ENCODE data around the gene CAMK1D. TPM values are rescaled to one million over a fixed set of nuclear protein-coding genes. Genes with fewer than 3 reads are reported as not detected.

The CAMK1D gene
- total RNA-seq, 1 experiment from 2014 or later = 11.0 TPM

DNA sequence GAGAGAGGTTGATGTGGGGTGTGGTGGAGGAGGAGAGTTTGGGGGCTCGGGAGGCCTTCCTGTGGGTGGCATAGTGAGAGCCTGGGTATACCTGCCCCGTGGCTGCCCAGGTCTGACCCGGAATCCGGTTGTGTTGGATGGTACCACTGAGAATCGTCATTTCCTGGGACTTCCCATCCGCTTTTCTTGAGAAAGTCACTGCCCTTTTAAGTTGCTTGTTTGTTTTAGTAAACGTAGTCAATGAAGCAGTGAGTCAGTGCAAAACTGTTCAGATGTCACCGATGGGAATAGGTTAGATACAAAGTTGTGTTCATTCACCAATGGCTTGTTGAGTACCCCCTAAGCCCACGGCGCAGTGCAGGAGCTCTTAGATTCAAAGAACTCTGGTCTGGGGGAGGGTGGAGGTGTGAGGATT is 285.8 kb downstream of the CAMK1D start:
- in situ Hi-C loops (cut with HindIII; ENCODE audit: low pct_unique_long_range_greater_than_20kb, low sequenced_read_pairs) = no loop called here
- DNase-seq (ENCODE audit: low read depth) = peak; percentile 74

DNA sequence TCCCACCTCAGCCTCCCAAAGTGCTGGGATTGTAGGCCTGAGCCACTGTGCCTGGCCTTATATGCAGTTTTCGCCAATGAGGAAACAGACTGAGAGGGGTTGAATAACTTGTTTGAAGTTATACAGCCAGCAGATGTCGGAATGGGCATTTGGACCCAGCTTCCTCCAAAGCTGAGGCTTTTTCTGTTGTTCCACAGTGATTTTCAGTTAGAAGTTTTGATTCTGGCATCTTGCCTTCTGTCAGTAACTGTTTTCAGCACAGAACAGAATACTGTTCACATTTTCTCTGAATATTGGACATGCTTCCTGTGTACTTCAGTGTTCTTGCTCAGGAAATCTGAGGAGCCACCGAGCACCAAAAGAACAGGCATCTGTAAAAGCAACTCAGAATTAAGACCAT is 287.2 kb downstream of the CAMK1D start:
- no peak for DNase-seq (ENCODE audit: low read depth)
- in situ Hi-C loops (cut with HindIII; ENCODE audit: low pct_unique_long_range_greater_than_20kb, low sequenced_read_pairs) = no loop called here

DNA sequence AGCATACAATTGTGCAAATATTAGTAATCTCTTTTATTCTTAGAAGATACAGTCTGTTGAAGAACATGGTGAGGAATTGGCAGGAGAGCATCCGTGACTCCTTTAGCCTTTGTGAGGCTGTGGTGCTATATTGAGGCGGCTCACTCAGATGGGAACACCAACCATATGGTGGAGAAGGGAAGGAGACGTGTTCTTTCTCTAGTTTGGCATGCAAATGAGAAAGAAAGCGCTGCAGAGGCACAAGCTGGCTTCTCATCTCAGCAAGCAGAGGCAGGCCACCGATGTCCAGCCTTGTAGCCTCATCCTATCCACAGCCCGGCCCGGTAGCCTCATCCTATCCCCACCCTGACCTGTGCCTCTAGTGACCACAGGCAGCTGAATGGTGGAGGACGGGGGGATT is 288.3 kb downstream of the CAMK1D start:
- DNase-seq (ENCODE audit: low read depth) = no peak
- in situ Hi-C loops (cut with HindIII; ENCODE audit: low pct_unique_long_range_greater_than_20kb, low sequenced_read_pairs) = no loop called here

DNA sequence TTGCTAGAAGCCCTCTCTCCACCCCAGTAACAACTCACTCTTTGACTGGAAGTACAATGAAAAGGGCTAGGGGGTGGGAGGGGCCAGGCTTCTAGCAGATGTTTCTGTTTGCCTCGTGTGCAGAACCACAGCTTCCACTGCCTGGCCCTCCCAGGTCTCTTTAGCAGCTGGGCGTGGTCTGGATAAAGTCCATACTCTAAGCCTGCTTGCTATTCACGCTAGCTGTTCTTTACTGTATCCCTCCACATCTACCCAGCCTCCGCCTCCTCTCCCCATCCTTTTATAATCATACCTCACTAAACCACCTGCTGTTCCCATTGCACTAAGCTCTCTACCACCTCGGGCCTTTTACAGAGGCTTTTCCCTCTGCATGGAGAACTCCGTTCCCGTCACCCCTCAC is 288.8 kb downstream of the CAMK1D start:
- DNase-seq (ENCODE audit: low read depth) = peak; percentile 30
- in situ Hi-C loops (cut with HindIII; ENCODE audit: low pct_unique_long_range_greater_than_20kb, low sequenced_read_pairs) = no loop called here

DNA sequence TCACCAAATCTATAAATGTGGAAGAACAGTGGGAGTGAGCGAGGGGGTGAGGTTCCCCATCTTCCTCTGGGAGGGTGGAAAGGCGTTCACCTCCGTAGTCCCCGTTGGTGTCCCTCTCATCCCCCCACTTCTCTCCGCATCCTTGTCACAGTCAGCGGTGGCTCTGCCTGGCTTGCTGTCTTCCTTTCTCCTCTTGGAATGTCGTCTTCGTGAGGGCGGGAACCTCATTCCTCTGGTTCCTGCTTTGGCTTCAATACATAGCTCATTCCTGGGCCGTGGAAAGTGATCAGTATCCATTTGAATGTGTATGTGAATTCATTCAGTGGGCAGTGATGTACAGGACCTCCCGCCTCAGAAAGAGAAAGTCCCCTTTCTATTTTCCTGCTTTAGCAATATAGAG is 289.4 kb downstream of the CAMK1D start:
- DNase-seq (ENCODE audit: low read depth) = no peak
- in situ Hi-C loops (cut with HindIII; ENCODE audit: low pct_unique_long_range_greater_than_20kb, low sequenced_read_pairs) = no loop called here

DNA sequence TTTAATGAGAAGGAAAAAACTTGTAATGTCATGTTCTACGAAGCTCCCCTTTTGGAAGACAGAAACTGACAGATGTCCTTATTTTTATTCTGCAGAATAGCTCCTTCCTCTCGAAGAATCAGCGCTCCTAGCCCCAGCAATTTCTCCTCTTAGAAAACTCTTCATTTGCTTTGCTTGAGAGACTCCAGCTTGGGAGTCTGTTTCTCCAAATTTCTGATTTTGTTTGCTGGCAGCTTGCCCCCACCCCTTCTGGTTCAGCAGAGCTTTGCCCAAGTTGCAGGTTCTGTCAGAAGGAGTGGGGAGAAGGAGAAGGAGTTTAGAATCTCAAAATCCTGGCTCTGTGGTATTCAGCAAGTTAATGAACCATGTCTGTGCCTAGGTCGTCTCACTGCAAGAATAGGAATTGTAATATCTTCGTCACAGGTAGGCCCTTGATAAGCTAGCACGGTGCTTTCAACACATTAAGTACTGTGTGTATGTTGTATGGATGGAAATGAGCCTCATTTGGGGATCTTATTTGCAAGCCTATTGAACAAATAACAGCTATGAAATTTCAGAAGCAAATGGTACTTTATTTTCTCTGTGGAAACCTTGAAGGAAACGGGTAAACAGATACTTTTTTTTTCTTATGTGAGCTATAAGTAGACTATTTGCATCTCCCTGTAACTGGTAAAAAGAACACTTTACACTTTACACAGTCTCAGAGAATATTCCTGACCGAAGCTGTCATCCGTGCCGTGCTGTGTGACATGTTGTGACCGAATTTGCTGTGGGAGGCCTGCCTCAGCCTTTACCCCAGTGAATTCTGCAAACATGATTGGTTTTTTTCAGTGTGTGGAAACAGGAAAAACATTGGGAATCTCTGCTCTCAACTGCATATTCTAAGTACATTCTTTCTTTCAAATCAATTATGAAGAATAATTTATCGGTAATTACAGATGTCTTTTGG is 290.9 kb downstream of the CAMK1D start:
- in situ Hi-C loops (cut with HindIII; ENCODE audit: low pct_unique_long_range_greater_than_20kb, low sequenced_read_pairs) = no loop called here
- no peak for DNase-seq (ENCODE audit: low read depth)

DNA sequence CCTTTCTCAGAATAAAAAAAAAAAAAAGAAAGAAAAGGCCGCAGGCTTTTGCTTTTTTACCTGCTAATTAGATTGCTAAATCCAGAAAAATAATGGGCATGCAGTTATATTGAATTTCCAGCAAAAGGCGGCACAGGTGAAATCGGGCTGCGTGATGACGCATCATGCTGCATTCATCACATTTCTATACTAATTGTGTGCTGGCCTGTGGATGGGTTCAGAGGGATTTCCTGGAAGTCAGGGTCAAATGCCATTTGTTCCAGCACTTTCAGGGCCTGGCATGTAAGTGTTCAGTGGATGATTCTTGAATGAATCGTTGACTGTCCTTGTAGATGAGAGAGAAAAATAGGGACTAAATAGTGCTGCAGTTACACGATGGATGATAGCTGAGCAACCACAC is 292.7 kb downstream of the CAMK1D start:
- in situ Hi-C loops (cut with HindIII; ENCODE audit: low pct_unique_long_range_greater_than_20kb, low sequenced_read_pairs) = no loop called here

DNA sequence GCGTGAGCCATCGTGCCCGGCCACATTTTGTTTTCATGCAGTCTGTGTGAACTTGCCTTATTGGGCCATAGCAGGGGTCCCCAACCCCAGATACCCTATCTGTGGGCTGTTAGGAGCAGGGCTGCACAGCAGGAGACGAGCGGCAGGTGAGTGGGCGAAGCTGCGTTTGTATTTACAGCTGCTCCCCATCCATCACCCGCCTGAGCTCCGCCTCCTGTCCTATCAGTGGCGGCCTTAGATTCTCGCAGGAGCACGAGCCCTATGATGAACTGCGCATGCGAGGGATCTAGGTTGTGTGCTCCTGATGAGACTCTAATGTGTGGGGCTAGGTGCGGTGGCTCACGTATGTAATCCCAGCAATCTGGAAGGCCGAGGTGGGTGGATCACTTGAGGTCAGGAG is 293.9 kb downstream of the CAMK1D start:
- in situ Hi-C loops (cut with HindIII; ENCODE audit: low pct_unique_long_range_greater_than_20kb, low sequenced_read_pairs) = no loop called here
- no peak for DNase-seq (ENCODE audit: low read depth)

More for the DNA sequence above, 292.7 kb downstream of the CAMK1D start:
- no peak for DNase-seq (ENCODE audit: low read depth)

DNA sequence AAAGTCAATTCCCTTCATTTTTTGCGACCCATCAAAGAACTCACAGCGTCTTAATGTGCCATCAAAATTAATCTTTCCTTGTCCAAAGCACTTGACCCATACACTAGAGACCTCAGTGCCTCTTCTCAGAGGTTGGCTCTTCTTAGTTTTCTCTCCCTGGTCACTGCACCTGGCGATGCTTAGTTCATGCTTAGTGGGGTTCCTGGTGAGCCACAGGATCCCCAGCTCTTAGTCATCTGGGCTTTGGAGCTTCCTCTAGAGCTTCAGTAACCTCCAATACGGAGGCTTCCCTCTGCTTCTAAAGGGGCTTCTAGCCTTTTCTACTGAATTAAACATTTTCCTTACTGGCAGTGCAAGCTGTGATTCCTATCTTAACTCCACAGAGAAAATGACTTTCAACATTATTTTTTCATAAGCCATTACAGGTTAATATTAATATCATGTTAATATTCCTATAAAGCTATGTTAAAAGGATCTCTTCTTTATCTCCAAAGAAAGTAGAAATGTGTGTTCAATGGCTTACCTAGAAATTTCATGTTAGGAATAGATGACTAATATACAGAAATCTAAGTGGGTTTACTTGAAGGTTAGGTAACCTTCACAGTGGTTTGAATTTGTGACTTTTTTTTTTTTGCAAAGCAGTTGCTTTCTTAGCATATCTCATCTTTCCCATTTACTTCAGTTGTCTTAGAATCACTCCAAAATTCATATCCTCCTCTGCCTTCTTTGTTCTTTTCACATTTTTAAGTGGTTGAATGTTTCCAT is 295.2 kb downstream of the CAMK1D start:
- DNase-seq (ENCODE audit: low read depth) = no peak
- in situ Hi-C loops (cut with HindIII; ENCODE audit: low pct_unique_long_range_greater_than_20kb, low sequenced_read_pairs) = no loop called here

DNA sequence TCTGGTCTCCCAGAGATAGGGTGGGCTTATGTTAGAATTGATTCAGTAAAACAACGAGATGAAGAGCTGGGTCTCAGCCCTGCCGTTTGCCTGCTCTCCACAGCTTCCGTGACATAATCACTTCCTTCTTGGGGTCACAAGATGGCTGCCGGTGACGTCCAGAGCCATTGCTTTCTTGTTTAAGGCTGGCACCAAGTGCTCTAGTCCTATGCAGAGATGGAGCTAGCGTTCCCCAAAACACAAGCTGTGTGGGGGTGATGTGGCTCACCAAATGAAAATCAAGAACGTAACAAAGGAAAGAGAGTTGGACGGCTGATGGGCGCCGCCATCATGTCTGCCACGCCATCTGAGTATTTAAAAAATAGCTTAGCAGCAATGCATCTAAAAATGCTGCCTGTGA is 296.1 kb downstream of the CAMK1D start:
- DNase-seq (ENCODE audit: low read depth) = no peak
- in situ Hi-C loops (cut with HindIII; ENCODE audit: low pct_unique_long_range_greater_than_20kb, low sequenced_read_pairs) = no loop called here

DNA sequence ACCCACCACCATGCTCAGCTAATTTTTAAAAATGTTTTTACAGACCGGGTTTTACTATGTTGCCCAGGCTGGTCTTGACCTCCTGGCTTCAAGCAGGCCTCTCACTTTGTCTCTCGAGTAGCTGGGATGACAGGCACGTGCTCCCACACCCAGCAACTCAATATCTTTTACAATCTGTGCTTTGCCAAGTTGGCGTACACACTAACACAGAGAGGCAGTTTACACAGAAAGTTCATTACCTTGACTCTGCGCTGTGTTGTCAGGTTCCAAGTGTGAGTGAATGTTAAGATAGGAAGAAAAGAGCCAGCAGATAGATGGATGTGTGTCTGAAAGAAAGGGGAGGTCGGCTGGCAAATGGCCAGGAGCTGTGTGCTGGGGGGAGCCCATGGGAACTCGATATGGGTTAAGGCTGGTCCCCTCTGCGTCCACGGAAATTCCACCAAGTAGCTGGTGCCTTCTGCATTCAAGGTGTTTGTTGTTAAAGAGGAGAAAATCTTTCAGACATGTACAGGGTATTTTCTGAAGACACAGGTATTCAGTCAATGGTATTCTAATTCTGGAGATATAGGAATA is 299.8 kb downstream of the CAMK1D start:
- DNase-seq (ENCODE audit: low read depth) = no peak
- in situ Hi-C loops (cut with HindIII; ENCODE audit: low pct_unique_long_range_greater_than_20kb, low sequenced_read_pairs) = no loop called here

DNA sequence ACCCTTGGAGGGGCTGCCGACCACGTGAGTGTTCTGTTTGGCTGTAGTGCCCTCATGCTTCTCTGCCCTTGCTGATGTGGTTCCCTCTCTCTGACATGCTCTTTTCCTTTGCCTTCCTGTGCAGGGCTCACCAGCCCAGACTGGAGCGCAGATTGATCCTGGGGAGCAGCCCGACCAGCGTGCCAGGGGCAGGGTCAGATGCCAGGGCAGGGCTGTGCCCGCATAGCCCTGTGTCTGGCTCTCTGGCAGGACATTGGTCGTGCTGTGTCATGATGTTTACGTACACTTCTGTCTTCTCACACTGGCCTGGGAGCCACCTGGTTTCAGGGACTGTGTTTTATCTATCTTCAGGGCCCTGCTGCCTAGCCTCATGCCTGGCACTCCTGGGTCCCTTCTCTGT is 300.8 kb downstream of the CAMK1D start:
- in situ Hi-C loops (cut with HindIII; ENCODE audit: low pct_unique_long_range_greater_than_20kb, low sequenced_read_pairs) = no loop called here

DNA sequence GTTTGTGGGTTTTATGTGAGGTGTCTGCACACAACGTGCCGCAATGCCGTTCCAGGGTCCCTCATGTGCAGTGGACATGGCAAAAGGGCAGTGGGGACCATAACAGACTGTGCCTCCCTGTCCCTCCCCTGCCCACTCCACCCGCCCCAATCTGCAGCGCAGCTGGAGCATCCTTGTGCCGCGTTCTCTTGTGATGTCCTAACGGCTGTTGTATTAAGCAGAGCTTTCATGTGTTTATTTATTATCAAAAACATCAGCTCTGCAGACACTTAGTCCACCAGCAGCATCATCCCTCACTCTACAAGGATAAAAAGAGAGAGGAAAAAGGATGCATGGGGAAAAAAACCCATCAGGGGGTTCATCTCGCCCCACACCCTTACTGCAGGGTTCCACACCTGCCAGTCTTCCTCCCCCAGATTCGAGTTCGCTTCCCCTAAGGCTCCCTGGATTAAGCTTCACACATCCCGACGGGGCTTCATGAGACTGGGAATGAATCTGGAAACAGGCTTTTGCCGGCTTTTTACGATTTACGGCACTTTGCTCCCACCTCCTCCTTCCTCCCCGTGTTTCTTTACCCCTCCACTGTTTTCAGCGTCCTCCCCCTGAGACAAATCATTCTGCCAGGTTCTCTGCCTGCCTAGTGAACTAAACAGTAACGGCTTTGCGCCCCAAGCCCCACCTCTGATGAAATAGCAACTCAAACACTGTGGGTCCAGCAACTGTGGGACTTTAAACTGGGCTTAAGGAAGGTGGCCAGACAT is 301.4 kb downstream of the CAMK1D start:
- in situ Hi-C loops (cut with HindIII; ENCODE audit: low pct_unique_long_range_greater_than_20kb, low sequenced_read_pairs) = no loop called here
- no peak for DNase-seq (ENCODE audit: low read depth)

More for the DNA sequence above, 300.8 kb downstream of the CAMK1D start:
- no peak for DNase-seq (ENCODE audit: low read depth)

DNA sequence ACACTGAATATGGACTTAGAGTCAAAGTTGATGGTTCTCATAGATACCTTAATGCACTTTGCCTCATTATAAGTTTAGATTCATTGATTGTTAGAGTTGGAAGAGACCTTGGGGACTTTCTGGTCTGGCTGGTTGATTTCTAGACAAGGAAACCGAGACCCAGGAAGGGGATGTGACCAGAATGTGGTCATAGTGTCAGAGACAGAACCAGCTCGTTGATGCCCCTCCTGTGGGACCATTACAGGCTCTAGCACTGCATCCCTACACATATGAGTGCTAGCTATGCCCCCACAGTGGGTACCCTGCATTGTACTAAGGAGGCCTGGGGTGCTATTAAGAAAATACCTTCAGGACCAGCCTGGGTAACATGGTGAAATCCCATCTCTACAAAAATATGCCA is 306.6 kb downstream of the CAMK1D start:
- in situ Hi-C loops (cut with HindIII; ENCODE audit: low pct_unique_long_range_greater_than_20kb, low sequenced_read_pairs) = no loop called here
- DNase-seq (ENCODE audit: low read depth) = no peak

DNA sequence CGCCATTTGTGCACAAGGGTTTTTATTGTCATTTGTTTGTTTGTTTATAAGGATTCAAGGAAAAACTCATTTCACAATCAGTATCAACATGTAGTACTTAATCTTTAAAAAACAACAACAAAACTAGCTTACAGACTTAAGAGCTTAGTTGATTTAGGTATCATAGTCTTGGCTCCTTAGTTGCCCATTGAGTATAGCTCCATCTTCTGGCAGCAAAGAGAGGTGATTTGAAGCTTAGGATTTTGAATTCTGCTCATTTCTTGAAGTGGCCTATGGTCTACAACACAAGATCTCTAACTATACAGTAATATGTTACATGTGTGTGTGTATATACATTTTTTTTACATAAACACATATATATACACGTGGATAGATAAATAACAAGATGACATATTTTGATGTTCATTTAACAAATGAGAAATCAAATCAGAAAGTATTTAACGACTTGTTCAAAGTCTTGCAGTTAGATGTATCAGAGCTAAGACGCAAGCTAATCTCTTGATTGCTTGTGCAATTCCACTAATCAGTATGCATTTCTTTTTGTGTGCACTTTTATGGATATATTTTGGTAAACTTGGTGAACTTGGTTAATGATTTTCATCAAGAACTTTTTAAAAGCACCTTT is 307.3 kb downstream of the CAMK1D start:
- in situ Hi-C loops (cut with HindIII; ENCODE audit: low pct_unique_long_range_greater_than_20kb, low sequenced_read_pairs) = no loop called here
- peak; percentile 51 for DNase-seq (ENCODE audit: low read depth)

DNA sequence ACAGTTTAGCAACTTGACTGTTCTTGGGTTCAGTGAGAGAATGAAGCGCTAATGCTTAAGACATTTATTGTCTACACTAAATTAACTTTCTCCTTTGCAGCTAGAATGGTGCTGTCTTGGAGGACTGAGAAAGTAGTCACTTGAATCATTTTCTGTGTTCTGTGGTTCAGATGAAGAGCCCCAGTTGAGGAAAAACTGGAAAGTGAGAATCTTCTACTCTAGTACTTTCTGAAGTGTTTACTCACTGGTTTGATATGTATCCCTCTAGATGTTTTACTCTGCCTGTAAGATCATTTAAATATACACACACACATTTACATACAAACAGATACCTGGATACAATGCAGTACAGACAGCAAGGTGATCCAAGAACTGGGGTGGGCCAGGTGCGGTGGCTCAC is 308.1 kb downstream of the CAMK1D start:
- in situ Hi-C loops (cut with HindIII; ENCODE audit: low pct_unique_long_range_greater_than_20kb, low sequenced_read_pairs) = no loop called here
- no peak for DNase-seq (ENCODE audit: low read depth)

DNA sequence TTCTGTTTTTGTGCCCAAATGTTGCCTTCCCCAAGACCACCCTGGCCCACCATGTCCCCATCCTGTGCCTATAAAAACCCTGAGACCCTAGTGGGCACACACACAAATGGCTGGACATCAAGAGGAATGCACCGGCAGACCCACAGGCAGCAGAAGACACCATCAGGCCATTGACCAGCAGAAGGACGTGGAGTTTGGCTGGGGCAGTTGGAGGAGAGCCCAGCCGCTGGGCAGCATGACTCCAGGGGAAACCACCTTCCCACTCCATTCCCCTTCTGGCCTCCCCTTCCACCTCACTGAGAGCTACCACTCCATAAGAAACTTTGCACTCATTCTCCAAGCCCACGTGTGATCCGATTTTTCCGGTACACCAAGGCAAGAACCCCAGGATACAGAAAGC is 309.2 kb downstream of the CAMK1D start:
- in situ Hi-C loops (cut with HindIII; ENCODE audit: low pct_unique_long_range_greater_than_20kb, low sequenced_read_pairs) = no loop called here
- DNase-seq (ENCODE audit: low read depth) = no peak

DNA sequence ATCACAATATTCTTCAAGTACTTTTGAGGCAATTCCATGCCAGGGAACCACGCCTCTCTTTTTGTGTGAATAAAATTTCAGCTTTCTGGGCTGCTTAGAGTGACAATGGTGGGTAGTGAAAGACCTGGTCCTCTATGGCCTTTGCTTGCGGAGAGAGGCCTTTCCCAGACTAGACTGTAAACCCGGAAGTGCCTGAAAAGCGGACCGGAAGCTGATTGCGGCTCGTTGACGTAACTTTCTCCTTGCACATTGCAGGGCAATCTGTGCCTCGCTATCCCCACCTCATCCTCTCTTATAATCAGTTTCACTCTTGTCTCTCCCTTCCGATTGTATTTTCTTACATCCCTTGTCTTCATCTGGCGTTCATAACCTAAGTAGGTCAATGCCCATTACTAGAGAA is 310.4 kb downstream of the CAMK1D start:
- in situ Hi-C loops (cut with HindIII; ENCODE audit: low pct_unique_long_range_greater_than_20kb, low sequenced_read_pairs) = loop anchor here (5.0 kb wide), 1 partner anchor 43 kb away; no protein-coding TSS in a partner anchor
- no peak for DNase-seq (ENCODE audit: low read depth)

Measured in Caki2 (cell line).